PC-9 (cell line): ENCODE data around the gene RAB18. TPM values are rescaled to one million over a fixed set of nuclear protein-coding genes. Genes with fewer than 3 reads are reported as not detected.

ENCODE experiments used
- BruUV-seq: library from RNA; stranded (reverse); fragments of 400-500 nt; replicated peaks from 2 replicates; lab custom pipeline; 2021; lab: Mats Ljungman, UMichigan
- CTCF ChIA-PET: fragments of 300-600 bp; sonication (Branson Sonifier 250); formaldehyde crosslinking; loops from one replicate; lab custom pipeline; 2022; ENCODE audit warnings: antibody characterized with exemption; lab: Charles Lee
- POLR2A ChIA-PET: fragments of 300-600 bp; sonication (Branson Sonifier 250); formaldehyde crosslinking; loops from one replicate; lab custom pipeline; 2022; ENCODE audit warnings: antibody characterized with exemption; ENCODE audit not compliant: unreplicated experiment; lab: Charles Lee
- DNase-seq, 2 experiments: peaks; one replicate each; pipeline versions ENCODE4 v3.0.0 to v3.0.0-alpha.2; 2015 to 2022; ENCODE audit warnings: mixed read lengths in 1 of 2
- H2AFZ ChIP-seq: fragments of 200-600 bp; sonication (generic); 2 replicates; pipeline ENCODE4 v1.8.1; 2017; ENCODE audit warnings: antibody characterized with exemption
- H3F3A ChIP-seq: fragments of 200-600 bp; sonication (generic); 2 replicates; pipeline ENCODE4 v1.8.1; 2017; ENCODE audit warnings: antibody characterized with exemption, mild to moderate bottlenecking, low read depth; ENCODE audit not compliant: insufficient read depth
- H3K27ac ChIP-seq: fragments of 200-600 bp; sonication (generic); 2 replicates; pipeline ENCODE4 v1.6.1; 2016; ENCODE audit warnings: mixed run types
- H3K27me3 ChIP-seq: fragments of 200-600 bp; sonication (generic); 2 replicates; pipeline ENCODE4 v1.6.1; 2016; ENCODE audit warnings: low read depth, mixed run types; ENCODE audit not compliant: insufficient read depth
- H3K36me3 ChIP-seq: fragments of 200-600 bp; sonication (generic); 2 replicates; pipeline ENCODE4 v1.6.1; 2016; ENCODE audit warnings: low read depth, mixed run types
- H3K4me1 ChIP-seq: fragments of 200-600 bp; sonication (generic); replicated peaks from 2 replicates; pipeline ENCODE4 v1.6.1; 2016; ENCODE audit warnings: mixed run types; ENCODE audit not compliant: insufficient read depth
- H3K4me2 ChIP-seq: fragments of 200-600 bp; sonication (generic); 2 replicates; pipeline ENCODE4 v1.6.1; 2017; ENCODE audit warnings: mixed run types
- H3K4me3 ChIP-seq: fragments of 200-600 bp; sonication (generic); 2 replicates; pipeline ENCODE4 v1.6.1; 2016; ENCODE audit warnings: mixed run types
- H3K79me2 ChIP-seq: fragments of 200-600 bp; sonication (generic); 2 replicates; pipeline ENCODE4 v1.6.1; 2017; ENCODE audit warnings: low read depth, mixed run types
- H3K9me2 ChIP-seq: fragments of 200-600 bp; sonication (generic); 2 replicates; pipeline ENCODE4 v1.8.1; 2017; ENCODE audit warnings: mild to moderate bottlenecking; ENCODE audit not compliant: insufficient read depth
- H3K9me3 ChIP-seq: fragments of 200-600 bp; sonication (generic); 2 replicates; pipeline ENCODE4 v1.8.1; 2016; ENCODE audit warnings: low read depth; ENCODE audit not compliant: insufficient read depth
- H4K20me1 ChIP-seq: fragments of 200-600 bp; sonication (generic); 2 replicates; pipeline ENCODE4 v1.8.1; 2017; ENCODE audit not compliant: insufficient read depth
- CTCF ChIP-seq: fragments of 200-600 bp; sonication (generic); conservative IDR thresholded peaks from 2 replicates; pipeline ENCODE4 v1.6.1; 2017; ENCODE audit warnings: mixed run types, antibody characterized with exemption, mild to moderate bottlenecking, moderate library complexity
- EZH2 ChIP-seq: fragments of 200-600 bp; sonication (generic); IDR thresholded peaks from 2 replicates; pipeline ENCODE4 v1.8.0; 2017; ENCODE audit warnings: antibody characterized with exemption, low read depth
- intact Hi-C: fragments of 100-400 bp; cut with micrococcal nuclease; formaldehyde crosslinking; loops from one replicate; pipeline ENCODE4 v1.10.0; 2022; ENCODE audit not compliant: unreplicated experiment
- total RNA-seq: library from RNA; stranded (reverse); gene quantifications from 2 replicates; pipeline ENCODE4 v1.2.3, GENCODE V29; 2021

RAB18 gene
- total RNA-seq, 1 experiment from 2014 or later: 63.1 TPM

- TF ChIP-seq CTCF: no peak
- no peak for TF ChIP-seq EZH2
- Histone ChIP-seq H3K79me2 (no peaks in the 10 kb centered on the region), H3K4me2 (no peak overlapping the region), H3K9me3 (no peaks in the 10 kb centered on the region), H3K27ac (no peak overlapping the region), H3F3A (no peaks in the 10 kb centered on the region), H3K27me3 (no peaks in the 10 kb centered on the region), H3K4me1 (no peaks in the 10 kb centered on the region), H4K20me1 (no peaks in the 10 kb centered on the region), H3K9me2 (no peaks in the 10 kb centered on the region), H3K36me3 (no peaks in the 10 kb centered on the region), H2AFZ (no peak overlapping the region), H3K4me3 (no peak overlapping the region)
- no TSS peak for BruUV-seq
- intact Hi-C loops: no loop called here
- ChIA-PET CTCF (no interaction called here), POLR2A (no interaction called here)
- no peak for DNase-seq
These were observed 31.2 kb downstream of the RAB18 start for GRCh38 chr10:27535317-27535716.

GRCh38 chr10:27536437-27536836, 32.3 kb downstream of the RAB18 start:
- Histone ChIP-seq H2AFZ (no peak overlapping the region), H3K9me2 (no peaks in the 10 kb centered on the region), H4K20me1 (no peaks in the 10 kb centered on the region), H3F3A (no peaks in the 10 kb centered on the region), H3K79me2 (no peaks in the 10 kb centered on the region), H3K27ac (no peak overlapping the region), H3K36me3 (no peaks in the 10 kb centered on the region), H3K4me3 (no peak overlapping the region), H3K9me3 (no peaks in the 10 kb centered on the region), H3K4me2 (no peak overlapping the region), H3K4me1 (no peaks in the 10 kb centered on the region), H3K27me3 (no peaks in the 10 kb centered on the region)
- DNase-seq: no peak
- POLR2A ChIA-PET: no interaction called here
- no TSS peak for BruUV-seq
- intact Hi-C loops: no loop called here
- CTCF ChIA-PET: no interaction called here
- TF ChIP-seq CTCF (no peak), EZH2 (no peak)

GRCh38 chr10:27537166-27537565, 33.1 kb downstream of the RAB18 start:
- TF ChIP-seq EZH2: no peak
- TF ChIP-seq CTCF: no peak
- H4K20me1 ChIP-seq: no peaks in the 10 kb centered on the region
- H3K9me3 ChIP-seq: no peaks in the 10 kb centered on the region
- no peaks in the 10 kb centered on the region for H3K4me1 ChIP-seq
- no peaks in the 10 kb centered on the region for H3K36me3 ChIP-seq
- H3K4me2 ChIP-seq: no peak overlapping the region
- no peaks in the 10 kb centered on the region for H3K27me3 ChIP-seq
- no TSS peak for BruUV-seq
- H3K9me2 ChIP-seq: no peaks in the 10 kb centered on the region
- no peak overlapping the region for H3K27ac ChIP-seq
- no peaks in the 10 kb centered on the region for H3F3A ChIP-seq
- ChIA-PET POLR2A (no interaction called here), CTCF (no interaction called here)
- no peak overlapping the region for H3K4me3 ChIP-seq
- no peak overlapping the region for H2AFZ ChIP-seq
- no peaks in the 10 kb centered on the region for H3K79me2 ChIP-seq
- intact Hi-C loops: no loop called here
- DNase-seq: no peak
